K562 (cell line): ENCODE results near the gene PFDN2. TPM values are rescaled to one million over a fixed set of nuclear protein-coding genes. Genes with fewer than 3 reads are reported as not detected.

Experiments used
- BDP1 ChIP-seq: IDR thresholded peaks from 3 replicates; pipeline ENCODE4 v1.6.1; 2011; ENCODE audit not compliant: insufficient read length, insufficient read depth
- CCAR2 ChIP-seq: fragments of 200-400 bp; formaldehyde crosslinking; IDR thresholded peaks from 2 replicates; pipeline ENCODE4 v1.6.1; 2017; ENCODE audit warnings: mild to moderate bottlenecking, low read depth, low read length
- EWSR1 ChIP-seq: fragments of 450-650 bp; IDR thresholded peaks from 2 replicates; pipeline ENCODE4 v1.6.1; 2018; ENCODE audit warnings: borderline replicate concordance, mild to moderate bottlenecking, low read depth, moderate library complexity; ENCODE audit not compliant: partially characterized antibody
- HMG20B ChIP-seq: fragments of 250-450 bp; sonication (Bioruptor Pico); IDR thresholded peaks from 2 replicates; pipeline ENCODE4 v1.5.0; 2021; ENCODE audit warnings: mild to moderate bottlenecking
- NONO ChIP-seq, 2 experiments: fragments of 200-400 bp in 1 of 2; fragments of 450-650 bp in 1 of 2; formaldehyde crosslinking in 1 of 2; IDR thresholded peaks; 2 replicates each; pipeline ENCODE4 v1.6.1; 2017; ENCODE audit warnings: low read depth in 2 of 2, mild to moderate bottlenecking in 2 of 2, moderate library complexity in 2 of 2, low read length in 1 of 2
- SMAD4 ChIP-seq: fragments of 250-450 bp; sonication (Bioruptor Pico); conservative IDR thresholded peaks from 2 replicates; pipeline ENCODE4 v1.8.0; 2021; ENCODE audit warnings: inconsistent platforms, mild to moderate bottlenecking, moderate library complexity
- YY1 ChIP-seq, 3 experiments: IDR thresholded peaks; 2 replicates each; pipeline ENCODE4 v1.6.1; 2011; ENCODE audit warnings: low read length in 2 of 3, mild to moderate bottlenecking in 2 of 3, moderate library complexity in 2 of 3, borderline replicate concordance in 1 of 3, control low read depth in 1 of 3, low read depth in 1 of 3; ENCODE audit not compliant: insufficient read depth in 3 of 3, insufficient replicate concordance in 2 of 3, control insufficient read depth in 1 of 3, insufficient read length in 1 of 3; ENCODE audit errors: extremely low read depth in 1 of 3
- ZKSCAN8 ChIP-seq: fragments of 200-800 bp; sonication (Bioruptor generic); IDR thresholded peaks from 2 replicates; pipeline ENCODE4 v1.6.1; 2016; ENCODE audit warnings: missing genetic modification characterization, missing compliant biosample characterization
- ZNF23 ChIP-seq: fragments of 250-450 bp; sonication (Bioruptor Pico); IDR thresholded peaks from 2 replicates; pipeline ENCODE4 v1.4.0; 2020; ENCODE audit warnings: mild to moderate bottlenecking
- polyA plus RNA-seq, 8 experiments: library from polyadenylated mRNA; depleted of rRNA in 4 of 8; stranded (reverse) in 5 of 8; unstranded in 3 of 8; fragments of >200 nt; fragmentation: Nextera tagmentation in 2 of 8; fragmentation: Illumina TruSeq in 1 of 8; extraction: Ambion mirVana in 2 of 8; extraction: Trizol in 1 of 8; gene quantifications; 2 replicates each; pipeline versions ENCODE4 v1.2.1 to v1.2.3, GENCODE V29; 2011 to 2014; ENCODE audit warnings: inconsistent platforms in 1 of 8, missing spikeins in 1 of 8
- total RNA-seq, 7 experiments: library from RNA; depleted of rRNA in 6 of 7; stranded (reverse); fragments of >200 nt in 6 of 7; fragmentation: Illumina TruSeq in 2 of 7; extraction: Trizol in 2 of 7; gene quantifications; 2 replicates each; pipeline versions ENCODE4 v1.2.1 to v1.2.3, GENCODE V29; 2011 to 2021; ENCODE audit warnings: low replicate concordance in 1 of 7
- TF ChIP-seq, protein P1 (sequence below): fragments of 250-450 bp; sonication (Bioruptor Pico); IDR thresholded peaks from 2 replicates; pipeline ENCODE4 v1.4.0; 2020; ENCODE audit warnings: mild to moderate bottlenecking, moderate library complexity, borderline replicate concordance
- TF ChIP-seq, protein P2 (sequence below), 3 experiments: fragments of 200-800 bp in 1 of 3; fragments of 250-450 bp in 1 of 3; fragments of 450-650 bp in 1 of 3; sonication (Bioruptor Pico) in 1 of 3; sonication (Bioruptor generic) in 1 of 3; formaldehyde crosslinking in 1 of 3; IDR thresholded peaks; 2 replicates each; pipeline versions ENCODE4 v1.6.1 to v1.8.0; 2016 to 2022; ENCODE audit warnings: mild to moderate bottlenecking in 2 of 3, missing genetic modification characterization in 2 of 3, missing compliant biosample characterization in 1 of 3, moderate library complexity in 1 of 3

The PFDN2 gene
- total and polyA plus RNA-seq, 9 of the 15 experiments (the other 6 are each of a cell fraction or from before 2014, with no cell fraction given) = 50.2 to 361 (median 144) TPM

DNA sequence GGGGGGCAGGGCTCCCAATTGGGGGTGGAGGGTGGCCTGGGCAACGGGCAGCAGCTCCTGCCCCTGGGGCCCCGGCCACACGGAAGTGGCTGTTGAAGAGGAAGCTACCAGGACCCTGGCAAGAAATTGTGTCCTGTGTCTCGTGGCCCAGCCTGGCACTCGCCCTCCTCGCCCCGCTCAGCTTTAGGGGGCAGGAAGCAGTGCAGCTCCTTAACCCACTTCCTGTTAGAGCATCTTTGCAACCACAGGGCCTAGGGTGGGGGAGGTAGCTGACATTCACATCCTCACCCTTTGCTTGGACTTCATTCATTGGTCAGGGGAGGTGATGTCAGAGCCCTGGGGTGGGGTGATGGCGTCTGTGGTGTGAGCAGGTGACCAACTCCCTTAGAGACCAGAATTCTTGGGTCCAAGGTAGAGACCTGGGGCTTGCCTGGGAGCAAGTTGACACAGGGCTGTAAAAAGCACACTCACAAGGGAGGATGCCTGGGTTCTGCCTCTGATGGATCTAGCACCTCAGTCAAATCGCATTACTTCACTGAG, 48.0 kb downstream of the PFDN2 start, which contains the start of gene ARHGAP30 (continued):
- TF ChIP-seq, protein P1, sequence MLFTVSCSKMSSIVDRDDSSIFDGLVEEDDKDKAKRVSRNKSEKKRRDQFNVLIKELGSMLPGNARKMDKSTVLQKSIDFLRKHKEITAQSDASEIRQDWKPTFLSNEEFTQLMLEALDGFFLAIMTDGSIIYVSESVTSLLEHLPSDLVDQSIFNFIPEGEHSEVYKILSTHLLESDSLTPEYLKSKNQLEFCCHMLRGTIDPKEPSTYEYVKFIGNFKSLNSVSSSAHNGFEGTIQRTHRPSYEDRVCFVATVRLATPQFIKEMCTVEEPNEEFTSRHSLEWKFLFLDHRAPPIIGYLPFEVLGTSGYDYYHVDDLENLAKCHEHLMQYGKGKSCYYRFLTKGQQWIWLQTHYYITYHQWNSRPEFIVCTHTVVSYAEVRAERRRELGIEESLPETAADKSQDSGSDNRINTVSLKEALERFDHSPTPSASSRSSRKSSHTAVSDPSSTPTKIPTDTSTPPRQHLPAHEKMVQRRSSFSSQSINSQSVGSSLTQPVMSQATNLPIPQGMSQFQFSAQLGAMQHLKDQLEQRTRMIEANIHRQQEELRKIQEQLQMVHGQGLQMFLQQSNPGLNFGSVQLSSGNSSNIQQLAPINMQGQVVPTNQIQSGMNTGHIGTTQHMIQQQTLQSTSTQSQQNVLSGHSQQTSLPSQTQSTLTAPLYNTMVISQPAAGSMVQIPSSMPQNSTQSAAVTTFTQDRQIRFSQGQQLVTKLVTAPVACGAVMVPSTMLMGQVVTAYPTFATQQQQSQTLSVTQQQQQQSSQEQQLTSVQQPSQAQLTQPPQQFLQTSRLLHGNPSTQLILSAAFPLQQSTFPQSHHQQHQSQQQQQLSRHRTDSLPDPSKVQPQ (CRISPR knock-in tag) = no peak
- TF ChIP-seq ZNF23 (CRISPR knock-in tag) (no peak), EWSR1 (no peak), NONO (IDR thresholded peaks at IDR 0.05; ENCODE audit: low read depth in 2 of 2, low read length in 1 of 2) (no peak), ZKSCAN8 (CRISPR knock-in tag) (no peak), YY1 (IDR thresholded peaks at IDR 0.05; ENCODE audit: borderline replicate concordance in 1 of 3, control insufficient read depth in 1 of 3, extremely low read depth in 1 of 3, insufficient read depth in 3 of 3, insufficient read length in 1 of 3, insufficient replicate concordance in 2 of 3, low read depth in 1 of 3, low read length in 2 of 3) (peak in 1 of 3 experiments; percentile 15), BDP1 (no peak), HMG20B (no peak), SMAD4 (no peak), CCAR2 (no peak)
- TF ChIP-seq, protein P2, sequence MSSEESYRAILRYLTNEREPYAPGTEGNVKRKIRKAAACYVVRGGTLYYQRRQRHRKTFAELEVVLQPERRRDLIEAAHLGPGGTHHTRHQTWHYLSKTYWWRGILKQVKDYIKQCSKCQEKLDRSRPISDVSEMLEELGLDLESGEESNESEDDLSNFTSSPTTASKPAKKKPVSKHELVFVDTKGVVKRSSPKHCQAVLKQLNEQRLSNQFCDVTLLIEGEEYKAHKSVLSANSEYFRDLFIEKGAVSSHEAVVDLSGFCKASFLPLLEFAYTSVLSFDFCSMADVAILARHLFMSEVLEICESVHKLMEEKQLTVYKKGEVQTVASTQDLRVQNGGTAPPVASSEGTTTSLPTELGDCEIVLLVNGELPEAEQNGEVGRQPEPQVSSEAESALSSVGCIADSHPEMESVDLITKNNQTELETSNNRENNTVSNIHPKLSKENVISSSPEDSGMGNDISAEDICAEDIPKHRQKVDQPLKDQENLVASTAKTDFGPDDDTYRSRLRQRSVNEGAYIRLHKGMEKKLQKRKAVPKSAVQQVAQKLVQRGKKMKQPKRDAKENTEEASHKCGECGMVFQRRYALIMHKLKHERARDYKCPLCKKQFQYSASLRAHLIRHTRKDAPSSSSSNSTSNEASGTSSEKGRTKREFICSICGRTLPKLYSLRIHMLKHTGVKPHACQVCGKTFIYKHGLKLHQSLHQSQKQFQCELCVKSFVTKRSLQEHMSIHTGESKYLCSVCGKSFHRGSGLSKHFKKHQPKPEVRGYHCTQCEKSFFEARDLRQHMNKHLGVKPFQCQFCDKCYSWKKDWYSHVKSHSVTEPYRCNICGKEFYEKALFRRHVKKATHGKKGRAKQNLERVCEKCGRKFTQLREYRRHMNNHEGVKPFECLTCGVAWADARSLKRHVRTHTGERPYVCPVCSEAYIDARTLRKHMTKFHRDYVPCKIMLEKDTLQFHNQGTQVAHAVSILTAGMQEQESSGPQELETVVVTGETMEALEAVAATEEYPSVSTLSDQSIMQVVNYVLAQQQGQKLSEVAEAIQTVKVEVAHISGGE (CRISPR knock-in tag; IDR thresholded peaks at IDR 0.05) = 0 out of 6 replicates have a peak, but pooled peaks of 1 of the 3 experiments have one; percentile 22
